Measurements from ENCODE around the gene YIPF6. TPM values are rescaled to one million over a fixed set of nuclear protein-coding genes. Genes with fewer than 3 reads are reported as not detected.
A peak's percentile ranks its signal among the peaks of the same experiment; 100 is the strongest.

The YIPF6 gene
- total RNA-seq, 2 donors from 2014 or later, result 12.9 to 14.0 TPM

DNA sequence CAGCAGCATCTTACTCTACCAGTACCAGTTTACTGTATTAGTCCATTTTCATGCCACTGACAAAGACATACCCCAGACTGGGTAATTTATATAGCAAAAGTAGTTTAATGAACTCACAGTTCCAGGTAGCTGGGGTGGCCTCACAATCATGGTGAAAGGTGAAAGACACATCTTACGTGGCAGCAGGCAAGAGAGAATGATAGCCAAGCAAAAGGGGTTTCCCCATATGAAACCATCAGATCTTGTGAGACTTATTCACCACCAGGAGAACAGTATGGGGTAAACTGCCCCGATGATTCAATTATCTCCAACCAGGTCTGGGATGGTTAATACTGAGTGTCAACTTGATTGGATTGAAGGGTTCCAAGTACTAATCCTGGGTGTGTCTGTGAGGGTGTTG is 69.3 kb downstream of the YIPF6 start:
- 81 to 83% methylated on average over 2 of the region's 2 CpGs for WGBS, 2 donors
- H3K27me3 ChIP-seq, result no peaks in the 10 kb centered on the region
- ATAC-seq (no peak), DNase-seq (no peak)
- H3K36me3 ChIP-seq (replicated peaks in 1 of 2; ENCODE audit: insufficient read depth in 1 of 2, low read depth in 2 of 2), result no peaks in the 10 kb centered on the region
- no peaks in the 10 kb centered on the region for H3K4me1 ChIP-seq
- no peak overlapping the region for H3K27ac ChIP-seq
- intact Hi-C loops (cut with DNase I), result no loop called here
- H3K9me3 ChIP-seq, result no peaks in the 10 kb centered on the region
- no peak overlapping the region for H3K4me3 ChIP-seq
- TF ChIP-seq, protein P1, sequence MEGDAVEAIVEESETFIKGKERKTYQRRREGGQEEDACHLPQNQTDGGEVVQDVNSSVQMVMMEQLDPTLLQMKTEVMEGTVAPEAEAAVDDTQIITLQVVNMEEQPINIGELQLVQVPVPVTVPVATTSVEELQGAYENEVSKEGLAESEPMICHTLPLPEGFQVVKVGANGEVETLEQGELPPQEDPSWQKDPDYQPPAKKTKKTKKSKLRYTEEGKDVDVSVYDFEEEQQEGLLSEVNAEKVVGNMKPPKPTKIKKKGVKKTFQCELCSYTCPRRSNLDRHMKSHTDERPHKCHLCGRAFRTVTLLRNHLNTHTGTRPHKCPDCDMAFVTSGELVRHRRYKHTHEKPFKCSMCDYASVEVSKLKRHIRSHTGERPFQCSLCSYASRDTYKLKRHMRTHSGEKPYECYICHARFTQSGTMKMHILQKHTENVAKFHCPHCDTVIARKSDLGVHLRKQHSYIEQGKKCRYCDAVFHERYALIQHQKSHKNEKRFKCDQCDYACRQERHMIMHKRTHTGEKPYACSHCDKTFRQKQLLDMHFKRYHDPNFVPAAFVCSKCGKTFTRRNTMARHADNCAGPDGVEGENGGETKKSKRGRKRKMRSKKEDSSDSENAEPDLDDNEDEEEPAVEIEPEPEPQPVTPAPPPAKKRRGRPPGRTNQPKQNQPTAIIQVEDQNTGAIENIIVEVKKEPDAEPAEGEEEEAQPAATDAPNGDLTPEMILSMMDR (IDR thresholded peaks at IDR 0.05), result no peak
- TF ChIP-seq POLR2A (IDR thresholded peaks at IDR 0.05), result no peak

DNA sequence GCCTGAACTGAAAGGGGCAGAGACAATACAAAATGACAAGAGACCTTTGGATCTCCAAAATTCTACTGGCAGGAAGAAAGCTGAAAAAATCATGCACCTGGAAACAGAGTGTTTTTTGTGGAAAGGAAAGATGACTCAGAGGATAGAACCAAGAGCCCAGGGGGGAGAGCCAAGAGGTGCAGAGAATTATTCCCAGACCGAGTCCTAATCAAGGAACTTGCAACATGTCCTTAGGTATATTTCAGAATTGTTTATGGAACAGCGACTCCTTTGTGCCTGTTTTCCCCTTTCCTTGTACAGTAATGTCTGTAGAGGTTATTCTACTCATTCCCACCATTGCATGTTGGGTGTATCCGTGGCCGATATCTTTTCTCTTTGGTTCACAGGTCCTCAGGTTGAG is 71.7 kb downstream of the YIPF6 start:
- intact Hi-C loops (cut with DNase I), result no loop called here
- Histone ChIP-seq H3K4me1 (no peaks in the 10 kb centered on the region), H3K36me3 (replicated peaks in 1 of 2; ENCODE audit: insufficient read depth in 1 of 2, low read depth in 2 of 2) (no peaks in the 10 kb centered on the region), H3K9me3 (no peaks in the 10 kb centered on the region), H3K4me3 (no peak overlapping the region), H3K27ac (no peak overlapping the region), H3K27me3 (no peaks in the 10 kb centered on the region)
- DNase-seq (no peak), ATAC-seq (no peak)
- WGBS, 2 donors, result 79 to 94% methylated on average over 4 of the region's 4 CpGs
- TF ChIP-seq POLR2A (IDR thresholded peaks at IDR 0.05), result no peak
- TF ChIP-seq, protein P1 (IDR thresholded peaks at IDR 0.05), result no peak

DNA sequence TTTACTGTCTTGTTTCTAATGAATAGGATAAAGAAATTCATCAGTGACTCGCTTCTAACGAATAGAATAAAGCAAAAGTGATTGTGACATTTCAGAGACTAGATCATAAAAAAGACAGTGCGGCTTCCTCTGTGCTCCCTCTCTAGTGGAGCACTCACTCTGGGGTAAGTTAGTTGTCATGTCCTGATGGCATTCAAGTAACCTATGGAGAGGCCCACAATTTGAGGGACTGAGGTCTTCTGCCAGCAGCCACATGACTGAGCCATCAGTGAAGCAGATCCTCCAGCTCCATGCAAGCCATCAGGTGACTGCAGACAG is 72.4 kb downstream of the YIPF6 start:
- no peak for ATAC-seq
- TF ChIP-seq, protein P1 (IDR thresholded peaks at IDR 0.05), result no peak
- TF ChIP-seq POLR2A (IDR thresholded peaks at IDR 0.05), result no peak
- H3K27me3 ChIP-seq, result no peaks in the 10 kb centered on the region
- 87 to 90% methylated on average over 3 of the region's 3 CpGs for WGBS, 2 donors
- DNase-seq, result no peak
- H3K4me3 ChIP-seq, result no peak overlapping the region
- no peaks in the 10 kb centered on the region for H3K36me3 ChIP-seq (replicated peaks in 1 of 2; ENCODE audit: insufficient read depth in 1 of 2, low read depth in 2 of 2)
- no peaks in the 10 kb centered on the region for H3K9me3 ChIP-seq
- no peak overlapping the region for H3K27ac ChIP-seq
- no peaks in the 10 kb centered on the region for H3K4me1 ChIP-seq
- intact Hi-C loops (cut with DNase I), result no loop called here

DNA sequence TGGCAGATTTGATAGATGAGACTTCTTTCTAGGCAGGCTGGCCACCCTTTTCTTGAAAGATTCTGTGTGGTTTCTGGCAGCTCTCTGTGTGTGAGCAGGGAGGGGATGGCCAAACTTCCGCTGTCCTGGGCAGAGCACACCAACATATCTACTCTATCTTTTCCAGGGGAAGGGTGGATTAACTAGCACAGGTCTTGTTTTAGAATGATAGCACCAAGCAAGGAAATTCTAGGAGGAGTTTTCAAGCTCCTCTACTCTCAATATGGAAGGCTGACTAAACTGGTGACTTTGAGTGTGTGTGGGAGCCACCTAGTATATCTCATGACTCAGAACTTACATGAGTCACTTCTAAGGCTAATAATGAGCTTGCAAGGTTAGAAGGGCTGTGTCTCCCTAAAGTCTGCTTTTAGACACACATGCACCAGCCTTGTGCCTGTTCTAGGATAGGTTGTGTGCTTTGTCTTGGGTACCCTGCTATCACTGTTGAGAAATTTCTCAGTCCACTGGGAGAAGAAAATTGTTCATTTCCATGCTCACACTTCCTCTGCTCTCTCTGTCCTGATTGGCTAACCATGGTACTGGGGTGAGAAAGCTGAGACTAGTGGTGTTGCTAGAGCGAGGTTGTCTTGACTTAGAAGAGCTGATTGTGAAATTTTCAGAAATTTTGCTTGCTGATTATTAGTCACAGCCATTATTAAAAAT is 72.9 kb downstream of the YIPF6 start:
- no peaks in the 10 kb centered on the region for H3K4me1 ChIP-seq
- H3K27ac ChIP-seq, result no peak overlapping the region
- no peaks in the 10 kb centered on the region for H3K27me3 ChIP-seq
- H3K9me3 ChIP-seq, result no peaks in the 10 kb centered on the region
- 79 to 80% methylated on average over 1 to 2 of the region's 2 CpGs for WGBS, 2 donors
- intact Hi-C loops (cut with DNase I), result no loop called here
- DNase-seq, result peak in 1 of 4 donors; percentile 1
- ATAC-seq, result no peak
- no peak overlapping the region for H3K4me3 ChIP-seq
- TF ChIP-seq, protein P1 (IDR thresholded peaks at IDR 0.05), result no peak
- H3K36me3 ChIP-seq (replicated peaks in 1 of 2; ENCODE audit: insufficient read depth in 1 of 2, low read depth in 2 of 2), result no peaks in the 10 kb centered on the region

DNA sequence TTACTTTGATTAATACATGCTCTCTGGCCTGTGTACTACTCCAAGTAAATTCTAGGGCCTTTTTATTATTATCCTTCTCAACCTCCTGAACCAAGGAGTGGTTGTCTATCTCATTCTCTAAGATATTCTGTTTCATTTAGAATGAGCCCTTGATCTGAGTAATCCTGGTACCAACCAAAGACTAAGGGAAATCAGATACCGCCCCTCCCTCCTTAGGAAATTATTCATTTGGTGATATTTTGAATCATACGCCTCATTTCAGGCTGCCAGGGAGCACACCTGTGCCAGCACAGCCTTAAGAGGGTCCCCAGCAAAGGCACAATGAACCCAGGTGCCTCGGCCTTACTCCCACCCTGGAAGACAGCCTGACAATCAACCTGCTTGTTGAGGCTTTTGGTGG is 75.4 kb downstream of the YIPF6 start:
- ATAC-seq, result no peak
- Histone ChIP-seq H3K36me3 (replicated peaks in 1 of 2; ENCODE audit: insufficient read depth in 1 of 2, low read depth in 2 of 2) (no peaks in the 10 kb centered on the region), H3K4me3 (no peak overlapping the region), H3K4me1 (no peaks in the 10 kb centered on the region), H3K9me3 (no peaks in the 10 kb centered on the region), H3K27me3 (no peaks in the 10 kb centered on the region), H3K27ac (no peak overlapping the region)
- intact Hi-C loops (cut with DNase I), result no loop called here
- TF ChIP-seq, protein P1 (IDR thresholded peaks at IDR 0.05), result no peak
- TF ChIP-seq POLR2A (IDR thresholded peaks at IDR 0.05), result no peak
- WGBS, 2 donors, result 69 to 94% methylated on average over 2 to 3 of the region's 3 CpGs
- DNase-seq, result no peak

Data from body of pancreas (tissue), 4 donors.